GM19351 (cell line): ENCODE measurements around the gene SPEM2.

ENCODE experiments used
- ATAC-seq: cut with Tn5 transposase; IDR thresholded peaks from one replicate; pipeline ENCODE4 v1.9.1; 2021; ENCODE audit warnings: mild to moderate bottlenecking, moderate library complexity; ENCODE audit not compliant: unreplicated experiment

SPEM2 gene

GRCh38 chr17:7440113-7440833 is 14.9 kb downstream of the SPEM2 start:
- no peak for ATAC-seq

GRCh38 chr17:7440834-7441195 is 15.4 kb downstream of the SPEM2 start:
- ATAC-seq: no peak

- ATAC-seq: no peak
Observed at GRCh38 chr17:7441266-7441665, 15.8 kb downstream of the SPEM2 start.

GRCh38 chr17:7442142-7442541 is 16.7 kb downstream of the SPEM2 start:
- no peak for ATAC-seq

- no peak for ATAC-seq
Observed at GRCh38 chr17:7443499-7444485, 18.4 kb downstream of the SPEM2 start.

GRCh38 chr17:7444682-7445618 is 19.5 kb downstream of the SPEM2 start, which contains the start of gene CHRNB1:
TSS of gene CHRNB1 (plus strand) at chr17:7445061. CDS start at chr17:7445128, 67 bp downstream.
- no peak for ATAC-seq

GRCh38 chr17:7445619-7445968 is 20.2 kb downstream of the SPEM2 start:
- ATAC-seq: no peak

GRCh38 chr17:7448461-7448860 is 23.0 kb downstream of the SPEM2 start:
- ATAC-seq: no peak

- no peak for ATAC-seq
Observed at GRCh38 chr17:7459961-7460545, 34.6 kb downstream of the SPEM2 start.

- ATAC-seq: no peak
Observed at GRCh38 chr17:7460850-7461660, 35.6 kb downstream of the SPEM2 start.

GRCh38 chr17:7462474-7463371 is 37.3 kb downstream of the SPEM2 start:
- no peak for ATAC-seq

GRCh38 chr17:7463372-7463846 is 38.0 kb downstream of the SPEM2 start:
- ATAC-seq: no peak

GRCh38 chr17:7464081-7464480 is 38.7 kb downstream of the SPEM2 start:
- no peak for ATAC-seq

GRCh38 chr17:7465597-7466275 is 40.3 kb downstream of the SPEM2 start:
- no peak for ATAC-seq

- no peak for ATAC-seq
Observed at GRCh38 chr17:7466318-7466638, 40.9 kb downstream of the SPEM2 start.

GRCh38 chr17:7466639-7467341 is 41.4 kb downstream of the SPEM2 start:
- ATAC-seq: no peak

GRCh38 chr17:7467498-7467897 is 42.1 kb downstream of the SPEM2 start:
- ATAC-seq: no peak

- ATAC-seq: no peak
Observed at GRCh38 chr17:7468290-7468689, 42.9 kb downstream of the SPEM2 start.
